Measurements from ENCODE around the gene PAQR3. TPM values are rescaled to one million over a fixed set of nuclear protein-coding genes. Genes with fewer than 3 reads are reported as not detected.

The PAQR3 gene
- total RNA-seq, 1 donor from 2014 or later, result 6.7 TPM

- H3K27ac ChIP-seq, result no peak overlapping the region
- no peak overlapping the region for H3K4me3 ChIP-seq
- intact Hi-C loops (cut with DNase I), result loop anchor here (10.0 kb wide), 1 partner anchor 909 kb away; no protein-coding TSS in a partner anchor
- peaks cover 0 to 13% of the 10 kb centered on the region in 2 donors for H3K36me3 ChIP-seq
- DNase-seq (ENCODE audit: low spot score in 2 of 2), result no peak
- no peak for TF ChIP-seq CTCF (IDR thresholded peaks at IDR 0.05)
- H3K27me3 ChIP-seq, result no peaks in the 10 kb centered on the region
- no peaks in the 10 kb centered on the region for H3K9me3 ChIP-seq
- no peaks in the 10 kb centered on the region for H3K4me1 ChIP-seq
Measured at GRCh38 chr4:78863254-78863869, 75.9 kb downstream of the PAQR3 start.

- peaks cover 0 to 13% of the 10 kb centered on the region in 2 donors for H3K36me3 ChIP-seq
- H3K9me3 ChIP-seq, result no peaks in the 10 kb centered on the region
- H3K27me3 ChIP-seq, result no peaks in the 10 kb centered on the region
- no peak for TF ChIP-seq CTCF (IDR thresholded peaks at IDR 0.05)
- no peak for DNase-seq (ENCODE audit: low spot score in 2 of 2)
- H3K4me3 ChIP-seq, result no peak overlapping the region
- intact Hi-C loops (cut with DNase I), result loop anchor here (10.0 kb wide), 1 partner anchor 908 kb away; no protein-coding TSS in a partner anchor
- H3K27ac ChIP-seq, result no peak overlapping the region
- H3K4me1 ChIP-seq, result no peaks in the 10 kb centered on the region
Measured at GRCh38 chr4:78862314-78862737, 76.9 kb downstream of the PAQR3 start.

Other genes starting within 250 kb of the PAQR3 start
- 16.6 TPM for gene BMP2K, start 163.1 kb downstream of the PAQR3 start, total RNA-seq